Cortex of kidney (tissue), 1 donor: ENCODE data around the gene CCNB1.
A peak's percentile ranks its signal among the peaks of the same experiment; 100 is the strongest.
"Not testable (repeated sequence)": the region's sequence is repeated elsewhere in the genome, so short reads cannot be mapped to it uniquely, and the experiment has no call there.

Source experiments
- DNase-seq: peaks from one replicate; lab custom pipeline; 2025; lab: John Stamatoyannopoulos, UW

Gene CCNB1

GRCh38 chr5:69184621-69185020 is 17.7 kb downstream of the CCNB1 start:
- DNase-seq = no peak

- DNase-seq = no peak
These were observed 20.4 kb downstream of the CCNB1 start for GRCh38 chr5:69187342-69187741.

DNA sequence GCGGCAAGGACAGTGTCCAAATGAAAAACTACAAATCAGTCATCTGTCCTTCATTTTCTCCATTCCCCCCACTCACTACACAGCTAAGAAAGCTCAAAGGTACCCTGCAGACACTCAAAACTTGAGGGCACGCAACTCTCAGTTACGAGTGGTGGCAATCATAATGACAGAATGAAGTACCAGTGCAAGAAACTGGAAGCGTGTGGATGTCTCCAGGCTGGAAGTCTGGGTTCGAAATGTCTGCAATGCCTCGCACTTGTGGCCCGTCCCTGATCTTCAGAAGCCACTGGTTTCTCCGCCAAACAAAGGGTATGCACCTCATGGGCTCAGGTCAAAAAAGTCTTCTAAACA is 21.8 kb downstream of the CCNB1 start:
- no peak for DNase-seq

DNA sequence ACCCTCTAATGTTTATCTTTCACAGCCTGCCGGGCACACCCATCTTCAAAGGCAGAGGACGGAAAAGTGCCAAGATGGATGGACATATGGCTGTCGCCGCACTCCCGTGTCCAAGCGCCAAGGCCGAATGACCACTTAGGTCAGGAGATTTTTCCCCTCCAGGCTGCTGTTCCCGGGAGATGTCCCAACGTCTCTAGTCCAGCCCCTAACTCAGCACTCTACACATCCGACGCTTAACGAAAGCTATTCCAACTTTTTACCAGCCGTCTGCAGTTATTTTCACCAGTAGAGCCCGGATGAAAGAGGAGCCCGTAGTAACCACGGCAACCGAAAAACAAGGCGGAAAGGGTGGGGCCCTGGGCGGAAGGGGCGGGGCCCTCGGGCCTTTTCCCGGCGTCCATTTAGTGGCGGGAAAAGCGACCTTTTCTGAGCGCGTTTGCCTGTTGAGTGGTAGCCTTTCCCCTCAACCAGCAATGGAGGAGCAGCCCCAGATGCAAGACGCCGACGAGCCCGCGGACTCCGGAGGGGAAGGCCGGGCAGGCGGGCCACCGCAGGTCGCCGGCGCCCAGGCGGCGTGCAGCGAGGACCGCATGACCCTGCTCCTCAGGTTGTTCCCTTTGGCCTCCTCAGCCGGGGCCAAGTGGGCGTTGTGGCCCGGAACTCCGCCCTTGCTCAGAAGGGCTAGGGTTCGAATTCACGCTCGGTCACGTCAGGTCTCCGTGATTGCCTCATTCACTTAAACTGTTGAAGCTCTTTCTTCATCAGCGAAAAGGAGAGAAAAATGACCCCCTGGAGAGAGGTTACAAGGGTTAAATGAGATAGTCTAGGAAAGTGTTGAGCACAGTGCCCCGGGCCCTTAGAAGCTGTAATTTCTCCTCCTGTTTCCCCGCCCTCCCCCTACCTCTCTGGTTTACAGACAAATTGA is 22.5 kb downstream of the CCNB1 start, which contains the start of gene CENPH:
TSS of gene CENPH (plus strand) at position 422 of the 925 bp plus-strand sequence. CDS start at position 474, 52 bp downstream.
- no peak for DNase-seq

GRCh38 chr5:69202497-69202896 is 35.5 kb downstream of the CCNB1 start:
- no peak for DNase-seq

DNA sequence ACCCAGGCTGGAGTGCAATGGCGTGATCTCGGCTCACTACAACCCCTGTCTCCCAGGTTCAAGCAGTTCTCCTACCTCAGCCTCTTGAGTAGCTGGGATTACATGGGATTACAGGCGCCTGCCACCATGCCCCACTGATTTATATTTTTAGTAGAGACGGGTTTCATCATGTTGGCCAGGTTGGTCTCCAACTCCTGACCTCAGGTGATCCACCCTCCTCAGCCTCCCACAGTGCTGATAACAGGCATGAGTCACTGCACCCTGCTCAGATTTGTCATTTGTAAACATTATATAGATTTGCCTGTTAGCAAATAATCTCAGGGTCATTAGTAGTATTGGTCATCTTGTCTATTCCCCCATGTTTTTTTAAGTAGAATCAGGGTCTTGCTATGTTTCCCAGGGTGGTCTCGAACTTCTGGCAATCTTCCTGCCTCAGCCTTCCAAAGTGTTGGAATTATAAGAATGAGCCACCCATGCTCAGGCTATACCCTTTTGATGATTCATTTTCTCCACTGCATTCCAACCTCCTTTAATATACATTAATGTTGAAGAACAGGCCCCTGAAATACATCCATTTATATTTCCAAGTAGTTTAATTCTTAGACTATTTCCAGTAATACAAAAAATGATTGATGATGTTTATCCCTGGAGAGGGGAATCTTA is 39.7 kb downstream of the CCNB1 start:
- no peak for DNase-seq

- no peak for DNase-seq
These were observed 42.7 kb downstream of the CCNB1 start for GRCh38 chr5:69209602-69210001.

- no peak for DNase-seq
These were observed 44.2 kb downstream of the CCNB1 start for GRCh38 chr5:69211200-69211599.

DNA sequence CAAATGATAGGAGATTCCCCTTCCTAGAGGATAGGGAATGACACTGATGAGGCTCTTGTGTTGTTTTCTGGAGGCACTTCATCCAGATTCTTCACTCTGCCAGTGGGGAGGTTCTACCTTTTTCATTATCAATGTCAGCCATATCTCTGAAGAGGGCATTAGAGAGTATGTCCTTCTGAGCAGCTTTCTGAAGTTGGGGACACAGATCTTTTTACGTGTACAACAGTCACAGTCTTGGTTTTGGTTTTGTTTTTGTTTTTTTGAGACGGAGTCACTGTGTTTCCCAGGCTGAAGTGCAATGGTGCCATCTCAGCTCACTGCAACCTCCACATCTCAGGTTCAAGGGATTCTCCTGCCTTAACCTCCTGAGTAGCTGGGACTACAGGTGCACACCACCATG is 45.1 kb downstream of the CCNB1 start:
- DNase-seq = no peak

- no peak for DNase-seq
These were observed 46.7 kb downstream of the CCNB1 start for GRCh38 chr5:69213513-69214215.

GRCh38 chr5:69217151-69217511 is 50.2 kb downstream of the CCNB1 start:
- no peak for DNase-seq

DNA sequence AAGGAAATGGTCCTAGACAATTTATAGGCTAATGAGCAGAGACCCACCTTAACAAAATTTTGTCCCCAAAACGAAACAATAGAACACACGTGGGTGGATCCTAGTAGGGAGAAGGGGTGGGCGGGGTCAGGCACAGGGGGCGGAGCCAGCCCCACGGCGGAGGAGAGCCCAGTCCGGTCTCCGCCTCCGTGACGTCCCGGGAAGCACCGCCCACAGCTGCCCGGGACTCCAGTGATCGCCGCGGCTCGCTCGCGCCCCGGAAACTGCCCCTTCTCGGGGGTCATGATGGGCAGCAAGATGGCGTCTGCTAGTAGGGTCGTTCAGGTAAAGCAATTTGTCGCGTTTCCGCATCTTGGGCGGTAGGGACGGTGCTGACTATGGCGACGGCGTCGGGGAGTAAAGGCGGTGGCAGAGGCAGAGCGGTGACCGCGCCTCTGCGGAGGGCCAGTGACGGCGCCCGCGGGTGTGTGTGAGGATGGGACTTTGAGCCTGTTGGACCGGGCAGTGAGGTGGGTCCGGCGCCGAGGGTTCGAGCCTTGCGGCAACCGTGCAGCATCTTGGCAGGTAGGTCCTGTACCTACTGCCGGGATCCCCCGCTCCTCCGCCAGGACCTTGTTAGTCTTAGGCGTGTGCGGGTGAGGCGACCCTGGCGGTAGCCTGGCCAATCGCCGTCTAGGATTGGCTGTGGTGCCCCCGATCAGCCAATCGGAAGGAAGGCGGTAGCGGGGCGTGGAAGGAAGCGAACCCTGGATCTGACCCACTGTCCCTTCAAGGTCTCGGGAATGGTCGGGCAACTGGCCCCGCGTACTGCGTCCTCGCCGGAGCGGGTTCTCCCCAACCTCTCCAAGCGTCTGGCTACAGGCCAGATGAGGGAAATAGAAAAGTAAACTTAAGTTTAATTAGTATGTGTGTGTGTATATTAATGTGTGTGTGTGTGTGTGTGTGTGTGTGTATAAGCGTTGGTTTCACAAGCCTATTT is 50.9 kb downstream of the CCNB1 start:
- peak; percentile 56 for DNase-seq

- no peak for DNase-seq
These were observed 53.0 kb downstream of the CCNB1 start for GRCh38 chr5:69219939-69220338.

GRCh38 chr5:69220371-69220770 is 53.4 kb downstream of the CCNB1 start:
- DNase-seq = not testable (repeated sequence)

- DNase-seq = not testable (repeated sequence)
These were observed 53.9 kb downstream of the CCNB1 start for GRCh38 chr5:69220833-69221232.

- DNase-seq = no peak
These were observed 57.6 kb downstream of the CCNB1 start for GRCh38 chr5:69224520-69224919.

DNA sequence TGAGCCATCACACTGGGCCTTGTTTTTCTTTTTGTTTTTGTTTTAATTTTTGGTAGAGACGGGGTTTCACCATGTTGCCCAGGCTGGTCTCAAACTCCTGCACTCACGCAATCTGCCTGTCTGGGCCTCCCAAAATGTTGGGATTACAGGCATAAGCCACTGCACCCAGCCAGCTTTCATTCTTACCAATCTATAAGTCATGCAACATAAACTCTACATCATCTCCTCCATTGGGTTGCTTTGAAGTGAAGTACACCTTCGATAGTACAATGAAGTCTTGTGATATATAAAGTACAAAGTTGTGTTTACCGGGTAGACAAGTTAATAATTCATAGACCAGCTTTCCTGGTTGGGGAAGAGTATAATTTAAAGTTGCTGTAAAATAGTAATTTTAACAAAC is 58.9 kb downstream of the CCNB1 start:
- no peak for DNase-seq
